GM19238 (cell line): ENCODE results near the gene SPACA9.

Experiments
- DNase-seq: peaks from one replicate; pipeline ENCODE4 v3.0.0; 2011; ENCODE audit warnings: low spot score; ENCODE audit not compliant: insufficient read length

Gene SPACA9

DNA sequence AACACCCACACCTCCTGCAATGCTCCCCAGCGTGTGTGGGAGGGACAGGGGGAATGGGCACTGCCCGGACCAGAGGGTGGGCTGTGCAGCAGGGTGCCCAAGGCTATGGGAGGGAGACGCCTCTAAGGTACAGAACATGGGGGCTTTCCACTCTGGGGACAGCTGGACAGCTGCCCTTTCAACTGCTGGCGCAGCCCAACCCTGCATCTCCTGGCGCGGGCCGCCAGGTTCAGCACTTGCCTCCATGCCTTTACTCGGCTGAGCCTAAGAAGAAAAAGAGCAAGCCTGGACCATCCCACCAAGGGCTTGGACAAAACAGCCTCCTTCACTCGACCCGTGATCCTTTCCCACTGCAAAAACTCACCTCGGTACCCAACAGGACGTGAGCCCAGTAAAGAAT lies 15.6 kb upstream of the SPACA9 start:
- no peak for DNase-seq

- DNase-seq, result no peak
These were observed 14.4 kb upstream of the SPACA9 start for GRCh38 chr9:132864277-132864676.

DNA sequence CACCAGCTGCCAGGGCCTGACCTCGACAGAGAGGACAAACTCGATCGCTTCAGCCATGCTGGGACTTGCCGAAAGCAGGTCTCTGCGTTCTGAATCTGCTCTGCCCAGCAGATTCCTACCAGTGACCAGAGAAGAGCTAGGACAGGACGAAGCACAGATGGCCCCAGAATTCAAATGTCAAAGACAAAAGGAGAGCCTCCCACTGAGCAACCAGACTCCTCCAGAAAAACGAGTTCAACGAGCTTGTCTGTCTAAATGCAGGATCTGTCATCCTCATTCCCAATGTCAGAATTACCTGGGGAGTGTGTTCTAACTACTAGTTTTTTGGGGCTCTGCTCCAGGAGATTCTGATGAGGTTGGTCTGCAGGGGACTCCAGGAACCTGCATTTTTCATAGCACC lies 14.0 kb upstream of the SPACA9 start:
- DNase-seq, result no peak

DNA sequence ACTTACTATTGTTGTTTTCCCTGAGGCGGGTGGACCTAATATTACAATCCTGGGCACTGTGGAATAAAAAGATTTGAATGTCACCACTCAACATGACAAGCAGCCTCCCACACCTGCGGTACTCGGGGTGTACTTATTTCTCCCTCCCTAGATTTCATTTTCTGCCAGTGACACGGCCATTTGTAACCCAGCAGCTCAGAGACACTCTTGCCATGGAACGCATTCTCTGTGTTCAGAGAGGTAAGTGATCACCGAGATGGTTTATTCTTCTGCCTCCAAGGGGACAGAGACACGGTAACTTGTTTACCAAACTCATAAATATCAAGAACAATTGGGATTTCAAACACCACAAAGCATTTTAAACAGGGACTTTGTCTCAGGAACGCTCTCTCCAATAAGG lies 11.8 kb upstream of the SPACA9 start:
- no peak for DNase-seq

- DNase-seq, result no peak
These were observed 9.4 kb upstream of the SPACA9 start for GRCh38 chr9:132869266-132869665.

DNA sequence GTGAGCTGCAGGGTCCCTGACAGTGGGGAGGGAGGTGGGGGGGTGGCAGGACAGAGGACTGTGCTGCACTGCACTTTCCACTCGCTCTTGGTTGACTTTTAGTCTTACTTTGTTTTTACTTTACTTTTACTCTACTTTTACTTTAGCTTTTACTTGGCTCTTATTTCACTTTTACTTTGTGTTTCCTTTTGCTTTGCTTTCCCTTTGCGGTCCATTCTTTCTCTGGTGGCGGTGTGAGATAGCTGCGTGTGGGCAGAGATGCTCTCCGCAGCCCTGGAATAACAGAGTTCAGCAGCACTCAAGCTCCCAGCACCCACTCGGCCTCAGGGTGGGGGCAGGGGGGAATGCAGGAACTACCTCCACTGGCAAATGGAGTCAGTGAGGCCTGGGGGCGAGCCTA lies 5.3 kb upstream of the SPACA9 start:
- no peak for DNase-seq

DNA sequence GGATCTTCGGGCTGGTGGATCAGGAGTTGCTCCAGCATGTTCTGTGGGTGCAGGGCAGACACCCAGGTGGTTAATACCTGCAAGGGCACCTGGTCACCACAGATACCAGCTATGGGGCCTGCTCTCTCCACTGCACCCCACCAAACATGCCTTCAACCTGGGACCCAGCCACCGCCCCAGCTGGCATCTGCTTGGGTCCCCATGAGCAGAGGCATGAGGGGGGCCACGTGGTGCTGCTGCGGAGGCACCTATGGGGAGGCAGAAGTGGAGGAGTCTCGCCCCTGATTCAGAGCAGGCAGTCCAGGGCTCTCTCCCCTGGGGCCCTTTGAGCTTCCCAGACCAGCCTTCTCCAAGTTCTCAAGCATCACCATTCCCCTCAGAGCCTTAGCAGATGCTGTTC lies 3.5 kb upstream of the SPACA9 start:
- DNase-seq, result no peak

DNA sequence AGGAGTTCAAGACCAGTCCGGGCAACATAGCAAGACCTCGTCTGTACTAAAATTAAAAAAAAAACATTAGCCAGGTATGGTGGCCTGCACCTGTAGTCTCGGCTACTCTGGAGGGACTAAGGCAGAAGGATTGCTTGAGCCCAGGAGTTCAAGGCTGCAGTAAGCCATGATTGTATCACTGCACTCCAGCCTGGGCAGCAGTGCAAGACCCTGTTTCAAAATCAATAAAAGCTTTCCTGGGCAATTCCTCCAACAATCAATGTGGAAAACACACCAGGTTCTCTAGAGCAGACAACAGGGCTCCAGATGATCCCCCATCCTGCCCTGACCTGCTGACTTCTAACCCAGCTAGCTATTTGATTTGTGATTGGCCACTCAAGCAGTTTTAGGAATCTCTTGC lies 1.8 kb upstream of the SPACA9 start:
- no peak for DNase-seq

GRCh38 chr9:132877458-132877823 lies 1.3 kb upstream of the SPACA9 start:
- DNase-seq, result no peak

DNA sequence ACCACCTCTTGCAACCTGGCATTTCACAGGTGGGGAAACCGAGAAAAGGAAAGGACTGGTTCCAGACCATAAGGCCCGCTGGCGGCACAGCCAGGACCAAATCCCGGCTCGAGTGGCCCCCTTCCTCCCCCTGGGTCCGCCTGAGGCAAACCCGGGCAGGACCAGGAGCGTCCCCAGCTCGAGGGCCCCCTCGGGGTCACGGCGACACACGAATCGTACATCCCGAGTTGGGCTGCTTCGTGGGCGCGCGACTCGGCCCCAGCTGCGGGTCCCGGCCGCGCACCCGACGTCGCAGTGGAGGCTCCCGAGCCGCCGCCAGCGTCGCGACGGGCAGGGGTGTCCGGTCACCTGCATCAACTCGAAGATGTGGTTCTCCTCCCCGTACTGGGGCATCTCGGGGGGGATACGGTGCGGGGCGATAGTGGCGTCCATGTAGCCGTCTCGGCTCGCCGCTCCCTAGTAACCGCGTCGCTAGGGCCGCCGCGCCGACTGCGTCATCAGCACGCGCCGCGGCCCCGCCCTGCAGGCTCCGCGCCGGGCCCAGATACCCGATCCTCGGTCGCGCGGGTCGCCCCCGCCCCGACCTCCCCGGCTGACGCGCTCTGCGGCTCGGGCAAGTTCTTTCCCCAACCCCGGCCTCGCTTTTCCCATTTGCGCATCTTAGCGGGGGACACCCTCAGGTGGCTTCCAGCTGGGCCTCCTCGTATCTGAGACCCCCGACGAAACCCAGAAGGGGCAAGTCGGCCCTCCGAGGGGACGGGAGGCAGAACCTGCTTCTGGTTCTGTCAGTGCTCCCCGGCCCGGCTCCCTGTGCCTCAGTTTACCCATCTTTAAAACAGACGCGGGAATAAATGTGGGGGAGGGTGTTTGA lies 639 bp upstream of the SPACA9 start, which contains the start of gene AK8:
TSS of gene AK8 (minus strand) at position 461 of the 871 bp plus-strand sequence. CDS start at position 432, 29 bp downstream.
- DNase-seq, result peak; percentile 88

GRCh38 chr9:132879457-132880323 lies 992 bp downstream of the SPACA9 start:
- DNase-seq, result no peak

GRCh38 chr9:132880324-132880661 lies 1.6 kb downstream of the SPACA9 start:
- no peak for DNase-seq

GRCh38 chr9:132881826-132882225 lies 3.1 kb downstream of the SPACA9 start:
- no peak for DNase-seq

DNA sequence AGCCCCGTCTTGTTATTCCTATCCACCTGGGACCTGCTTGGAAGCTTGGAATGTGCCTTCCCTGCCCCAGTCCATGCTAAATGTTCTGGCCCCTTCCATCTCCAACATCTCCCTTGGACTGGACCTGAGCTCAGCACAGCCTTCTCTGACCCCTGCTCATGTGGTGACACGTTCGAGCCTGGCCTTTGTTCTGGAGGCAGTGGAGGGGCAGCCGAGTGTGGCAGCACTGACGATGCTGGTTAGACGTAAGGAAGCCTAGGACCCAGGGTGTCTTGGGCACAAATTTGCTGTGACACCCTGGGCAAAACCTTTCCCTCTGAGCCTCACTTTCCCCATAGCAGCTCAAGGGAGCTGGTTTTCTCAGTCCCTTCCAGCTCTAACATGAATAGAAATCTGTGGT lies 3.9 kb downstream of the SPACA9 start:
- DNase-seq, result no peak

DNA sequence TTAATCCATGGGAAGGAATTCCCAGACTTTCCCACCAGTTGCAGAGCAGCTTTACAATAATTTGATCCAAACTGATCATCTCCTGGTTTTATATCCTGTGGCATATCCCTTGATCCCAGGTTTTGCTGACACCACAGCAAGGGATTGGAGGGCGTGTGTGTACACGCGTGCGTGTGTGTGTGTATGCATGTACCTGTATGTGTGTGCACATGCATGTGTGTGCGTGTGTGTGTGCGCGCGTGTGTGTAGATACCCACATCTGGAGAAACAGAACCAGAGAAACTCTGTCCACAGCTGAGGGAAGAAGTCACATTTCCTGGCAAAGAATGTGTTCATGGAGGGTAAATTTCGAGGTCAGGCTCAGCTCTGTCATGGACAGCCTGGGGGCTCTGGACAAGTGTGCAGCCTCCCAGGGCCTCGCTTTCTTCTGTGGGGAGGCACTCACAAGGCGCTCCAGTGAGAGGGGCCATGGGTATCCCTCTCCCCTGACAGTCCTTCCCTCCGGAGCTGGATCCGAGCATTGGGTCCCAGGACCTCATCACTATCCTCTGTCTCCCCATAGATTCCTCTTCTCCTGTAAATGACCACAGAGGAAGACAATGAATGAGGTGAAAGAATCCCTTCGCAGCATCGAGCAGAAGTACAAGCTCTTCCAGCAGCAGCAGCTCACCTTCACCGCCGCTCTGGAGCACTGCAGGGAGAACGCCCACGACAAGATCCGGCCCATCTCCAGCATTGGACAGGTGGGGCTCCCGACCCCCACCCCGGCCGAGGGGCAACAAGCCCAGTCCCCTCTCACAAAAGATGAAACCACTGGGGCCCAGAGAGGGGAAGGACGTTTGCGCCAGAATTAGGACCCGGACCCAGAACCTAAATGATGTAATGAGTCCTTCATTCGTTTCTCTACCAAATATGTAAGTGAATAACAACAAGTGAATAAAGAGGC lies 4.9 kb downstream of the SPACA9 start:
- DNase-seq, result no peak

- DNase-seq, result no peak
These were observed 7.1 kb downstream of the SPACA9 start for GRCh38 chr9:132885720-132886333.

DNA sequence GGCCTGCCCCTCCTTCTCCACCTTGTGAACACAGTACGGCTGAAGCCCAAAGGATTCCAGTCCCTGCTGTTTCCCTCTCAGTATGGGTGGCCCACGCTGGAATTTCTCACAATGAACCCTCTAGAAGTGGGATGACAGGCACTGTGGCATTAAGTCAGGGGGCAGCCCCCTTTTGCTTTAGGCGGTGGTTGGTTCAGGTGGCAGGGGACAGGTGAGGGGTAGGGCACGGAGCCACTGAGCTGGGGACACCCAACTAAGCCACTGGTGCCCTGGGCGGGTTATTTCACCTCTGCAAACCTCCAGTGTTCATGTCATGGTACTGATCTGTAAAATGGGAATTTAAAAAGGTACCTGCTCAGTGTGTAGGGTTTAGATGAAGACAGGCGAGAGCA lies 7.6 kb downstream of the SPACA9 start:
- no peak for DNase-seq

GRCh38 chr9:132887181-132888120 lies 8.8 kb downstream of the SPACA9 start:
- DNase-seq, result no peak

DNA sequence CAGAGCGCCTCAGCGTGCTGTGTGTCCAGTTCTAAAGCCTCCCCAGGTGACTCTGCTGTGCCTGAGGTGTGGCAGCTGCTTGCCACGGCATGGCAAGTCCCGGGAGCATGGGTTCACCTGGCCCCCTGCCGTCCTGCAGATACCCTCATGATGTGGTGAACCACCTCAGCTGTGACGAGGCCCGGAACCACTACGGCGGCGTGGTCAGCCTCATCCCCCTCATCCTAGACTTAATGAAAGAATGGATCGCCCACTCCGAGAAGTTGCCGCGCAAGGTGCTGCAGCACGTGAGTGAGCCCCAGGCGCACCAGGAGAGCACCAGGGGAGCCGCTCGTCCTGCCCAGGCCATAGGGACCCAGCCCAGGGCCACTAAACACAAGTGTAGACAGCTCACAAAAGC lies 9.5 kb downstream of the SPACA9 start:
- DNase-seq, result no peak

- DNase-seq, result no peak
These were observed 13.7 kb downstream of the SPACA9 start for GRCh38 chr9:132892400-132892799.
